Stimulated activated CD4-positive, alpha-beta T cell treated with anti-CD3 and anti-CD28 coated beads, Interleukin-15, amount 100 ng/mL, for 1 hour (primary cell): ENCODE measurements around the gene TUBD1.
"Not testable (repeated sequence)": the region's sequence is repeated elsewhere in the genome, so short reads cannot be mapped to it uniquely, and the experiment has no call there.

Source experiments
- DNase-seq, 2 donors: peaks; one replicate each; pipeline ENCODE4 v3.0.0-alpha.2; 2020; ENCODE audit warnings: low read depth in 1 of 2, low spot score in 1 of 2

TUBD1 gene

GRCh38 chr17:59845595-59846393 lies 46.9 kb downstream of the TUBD1 start:
- DNase-seq = no peak

DNA sequence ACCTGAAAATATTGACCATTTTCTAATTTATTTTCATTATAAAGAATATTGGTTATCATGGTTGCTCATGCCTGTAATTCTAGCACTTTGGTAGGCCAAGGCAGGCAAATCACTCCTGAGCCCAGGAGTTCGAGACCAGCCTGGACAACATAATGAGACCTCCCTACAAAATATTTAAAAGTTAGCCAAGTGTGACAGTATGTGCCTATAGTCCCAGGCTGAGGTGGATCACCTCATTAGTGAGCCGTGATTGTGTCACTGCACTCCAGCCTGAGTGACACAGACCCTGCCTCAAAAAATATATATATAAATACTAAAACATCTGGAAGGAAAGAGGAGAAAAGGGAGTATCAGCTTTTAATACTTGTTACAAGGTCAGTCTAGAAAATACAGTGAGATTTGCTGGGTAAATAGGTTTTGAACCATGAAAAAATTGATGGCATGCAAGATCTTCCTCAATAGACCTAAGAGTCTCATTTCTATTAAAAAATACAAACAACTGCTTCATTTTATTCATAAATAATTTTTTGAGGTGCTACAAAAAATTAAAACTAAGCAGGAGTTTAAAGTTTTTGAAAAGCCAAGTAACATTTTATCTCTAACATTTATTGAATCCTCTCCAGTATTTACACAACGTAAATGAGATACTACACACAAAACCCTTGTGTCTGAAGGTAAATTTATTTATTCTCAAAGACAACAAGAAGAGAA lies 47.7 kb downstream of the TUBD1 start:
- DNase-seq = no peak

DNA sequence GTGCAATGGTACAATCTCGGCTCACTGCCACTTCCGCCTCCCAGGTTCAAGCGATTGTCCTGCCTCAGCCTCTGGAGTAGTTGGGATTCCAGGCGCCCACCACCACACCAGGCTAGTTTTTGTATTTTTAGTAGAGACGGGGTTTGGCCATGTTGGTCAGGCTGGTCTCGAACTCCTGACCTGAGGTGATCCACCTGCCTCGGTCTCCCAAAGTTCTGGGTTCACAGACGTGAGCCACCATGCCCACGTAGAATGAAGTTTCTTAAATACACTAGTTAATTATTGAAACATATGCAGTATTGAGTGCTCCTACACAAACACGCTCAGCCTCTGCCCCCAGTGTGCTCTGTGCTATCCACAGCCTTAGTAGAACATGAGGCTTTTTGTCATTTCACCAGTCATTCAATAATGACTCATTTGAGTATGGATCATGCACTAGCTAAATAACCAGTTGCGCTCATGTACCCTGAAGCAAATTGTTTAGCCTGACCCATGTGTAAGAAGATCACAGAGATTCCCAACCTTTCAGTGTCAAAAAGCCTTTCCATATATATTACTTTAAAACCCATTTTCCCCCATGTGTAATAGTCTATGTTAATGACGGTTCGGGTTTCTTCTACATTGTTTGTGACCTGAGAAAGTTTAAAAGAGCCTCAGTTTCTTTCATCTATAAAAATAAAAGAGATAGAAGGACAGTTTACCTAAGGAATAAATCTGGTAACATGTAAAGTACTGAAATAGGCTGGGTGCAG lies 49.7 kb downstream of the TUBD1 start:
- peak; percentile 43 to 50 for DNase-seq

DNA sequence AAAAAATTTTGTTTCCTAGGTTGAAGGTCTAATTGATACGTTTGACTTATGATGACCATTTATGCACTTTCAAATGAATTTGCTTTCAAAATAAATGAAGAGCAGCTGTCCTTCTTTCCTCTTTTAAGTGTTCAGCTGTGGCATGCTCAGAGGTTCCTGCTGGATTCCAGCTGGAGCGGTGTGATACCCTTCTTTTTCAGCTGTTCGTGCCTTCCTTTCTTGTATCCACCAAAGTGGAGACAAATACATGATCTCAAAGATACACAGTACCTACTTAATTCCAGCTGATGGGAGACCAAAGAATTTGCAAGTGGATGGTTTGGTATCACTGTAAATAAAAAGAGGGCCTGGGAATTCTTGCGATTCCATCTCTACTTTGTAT lies 50.9 kb downstream of the TUBD1 start:
- DNase-seq = not testable (repeated sequence)

DNA sequence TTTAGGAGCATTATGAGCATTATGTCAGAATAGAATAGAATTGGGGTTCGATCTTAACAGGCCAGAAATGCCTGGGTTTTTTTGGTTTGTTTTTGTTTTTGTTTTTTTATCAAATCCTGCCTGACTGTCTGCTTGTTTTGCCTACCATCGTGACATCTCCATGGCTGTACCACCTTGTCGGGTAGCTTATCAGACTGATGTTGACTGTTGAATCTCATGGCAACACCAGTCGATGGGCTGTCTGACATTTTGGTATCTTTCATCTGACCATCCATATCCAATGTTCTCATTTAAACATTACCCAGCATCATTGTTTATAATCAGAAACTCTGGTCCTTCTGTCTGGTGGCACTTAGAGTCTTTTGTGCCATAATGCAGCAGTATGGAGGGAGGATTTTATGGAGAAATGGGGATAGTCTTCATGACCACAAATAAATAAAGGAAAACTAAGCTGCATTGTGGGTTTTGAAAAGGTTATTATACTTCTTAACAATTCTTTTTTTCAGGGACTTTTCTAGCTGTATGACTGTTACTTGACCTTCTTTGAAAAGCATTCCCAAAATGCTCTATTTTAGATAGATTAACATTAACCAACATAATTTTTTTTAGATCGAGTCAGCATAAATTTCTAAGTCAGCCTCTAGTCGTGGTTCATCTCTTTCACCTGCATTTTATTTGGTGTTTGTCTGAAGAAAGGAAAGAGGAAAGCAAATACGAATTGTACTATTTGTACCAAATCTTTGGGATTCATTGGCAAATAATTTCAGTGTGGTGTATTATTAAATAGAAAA lies 51.5 kb downstream of the TUBD1 start:
- DNase-seq = not testable (repeated sequence)

DNA sequence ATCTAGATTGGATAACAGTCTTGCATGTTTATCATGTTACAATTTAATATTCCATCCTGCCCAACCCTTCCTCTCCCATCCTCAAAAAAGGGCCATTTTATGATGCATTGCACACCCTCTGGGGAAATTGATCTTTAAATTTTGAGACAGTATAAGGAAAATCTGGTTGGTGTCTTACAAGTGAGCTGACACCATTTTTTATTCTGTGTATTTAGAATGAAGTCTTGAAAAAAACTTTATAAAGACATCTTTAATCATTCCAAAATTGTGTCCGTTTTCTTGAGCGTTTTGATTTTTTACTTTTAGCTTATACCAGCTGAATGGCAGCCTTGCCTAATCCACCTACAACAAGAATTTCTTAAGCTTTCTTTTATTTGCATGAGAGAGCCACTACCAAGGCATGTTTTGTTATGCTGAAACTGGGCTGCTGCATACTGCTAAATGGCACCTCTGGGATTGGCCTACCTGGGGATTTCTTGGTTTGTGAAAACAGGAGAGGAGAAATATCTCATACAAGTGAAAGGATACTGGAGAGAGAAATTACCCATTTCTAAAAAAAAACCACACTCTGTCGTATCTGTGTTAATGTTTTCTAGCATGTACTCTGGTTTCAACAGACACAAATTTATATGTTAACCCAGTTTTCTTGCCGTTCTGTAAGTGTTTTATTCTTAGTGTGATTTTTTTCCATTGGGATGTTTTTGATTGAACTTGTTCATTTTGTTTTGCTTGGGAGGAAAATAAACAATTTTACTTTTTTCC lies 52.2 kb downstream of the TUBD1 start:
- no peak for DNase-seq

DNA sequence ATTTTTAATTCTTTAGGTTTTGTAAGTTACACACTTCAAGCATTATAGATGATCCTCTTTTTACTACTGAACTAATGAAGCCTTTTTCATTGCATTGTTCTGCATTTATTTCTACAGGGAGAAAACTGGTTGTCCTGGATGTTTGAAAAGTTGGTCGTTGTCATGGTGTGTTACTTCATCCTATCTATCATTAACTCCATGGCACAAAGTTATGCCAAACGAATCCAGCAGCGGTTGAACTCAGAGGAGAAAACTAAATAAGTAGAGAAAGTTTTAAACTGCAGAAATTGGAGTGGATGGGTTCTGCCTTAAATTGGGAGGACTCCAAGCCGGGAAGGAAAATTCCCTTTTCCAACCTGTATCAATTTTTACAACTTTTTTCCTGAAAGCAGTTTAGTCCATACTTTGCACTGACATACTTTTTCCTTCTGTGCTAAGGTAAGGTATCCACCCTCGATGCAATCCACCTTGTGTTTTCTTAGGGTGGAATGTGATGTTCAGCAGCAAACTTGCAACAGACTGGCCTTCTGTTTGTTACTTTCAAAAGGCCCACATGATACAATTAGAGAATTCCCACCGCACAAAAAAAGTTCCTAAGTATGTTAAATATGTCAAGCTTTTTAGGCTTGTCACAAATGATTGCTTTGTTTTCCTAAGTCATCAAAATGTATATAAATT lies 53.0 kb downstream of the TUBD1 start:
- DNase-seq = no peak

- DNase-seq = no peak
These were observed 54.5 kb downstream of the TUBD1 start for GRCh38 chr17:59838052-59838916.

DNA sequence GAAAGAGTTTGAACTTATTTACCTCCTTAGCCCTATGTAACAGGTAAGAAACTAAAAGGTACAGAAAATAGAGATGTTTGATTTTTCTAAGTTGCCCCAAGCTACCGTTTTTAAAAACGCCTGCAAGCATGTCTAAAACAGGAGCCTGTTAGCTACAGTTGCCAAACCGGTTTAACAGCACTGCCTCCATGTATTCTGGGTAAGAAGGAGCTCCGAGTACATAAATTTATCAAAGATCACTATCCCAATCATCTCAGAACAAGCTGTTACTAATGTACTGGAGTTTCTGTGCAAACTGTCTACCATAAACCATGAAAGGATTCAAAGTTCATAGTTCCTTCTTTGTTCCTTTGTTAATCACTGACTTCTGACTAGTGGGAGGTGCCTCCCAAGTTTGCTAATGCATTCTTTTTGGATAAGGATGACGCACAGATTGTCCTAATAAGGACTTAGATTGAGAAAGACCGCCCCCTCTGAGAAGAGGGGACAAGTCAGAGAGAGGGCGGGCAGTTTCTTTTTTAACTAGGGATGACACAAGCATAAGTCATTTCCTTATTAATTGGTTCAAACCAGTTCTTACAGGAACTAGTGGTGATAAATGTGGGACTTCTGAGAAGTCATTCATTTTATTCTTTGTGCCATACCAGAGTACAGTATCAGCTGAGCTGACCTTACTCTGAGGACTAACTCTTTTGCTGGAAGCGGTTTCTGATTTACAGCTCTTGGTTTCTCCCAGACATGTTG lies 55.3 kb downstream of the TUBD1 start:
- no peak for DNase-seq

GRCh38 chr17:59832883-59833379 lies 59.8 kb downstream of the TUBD1 start:
- no peak for DNase-seq

- DNase-seq = no peak
These were observed 61.8 kb downstream of the TUBD1 start for GRCh38 chr17:59830846-59831486.

- no peak for DNase-seq
These were observed 62.6 kb downstream of the TUBD1 start for GRCh38 chr17:59830007-59830630.

GRCh38 chr17:59829217-59830006 lies 63.3 kb downstream of the TUBD1 start:
- no peak for DNase-seq

GRCh38 chr17:59828819-59829216 lies 63.9 kb downstream of the TUBD1 start:
- DNase-seq = not testable (repeated sequence)

- DNase-seq = no peak
These were observed 64.3 kb downstream of the TUBD1 start for GRCh38 chr17:59828478-59828760.

DNA sequence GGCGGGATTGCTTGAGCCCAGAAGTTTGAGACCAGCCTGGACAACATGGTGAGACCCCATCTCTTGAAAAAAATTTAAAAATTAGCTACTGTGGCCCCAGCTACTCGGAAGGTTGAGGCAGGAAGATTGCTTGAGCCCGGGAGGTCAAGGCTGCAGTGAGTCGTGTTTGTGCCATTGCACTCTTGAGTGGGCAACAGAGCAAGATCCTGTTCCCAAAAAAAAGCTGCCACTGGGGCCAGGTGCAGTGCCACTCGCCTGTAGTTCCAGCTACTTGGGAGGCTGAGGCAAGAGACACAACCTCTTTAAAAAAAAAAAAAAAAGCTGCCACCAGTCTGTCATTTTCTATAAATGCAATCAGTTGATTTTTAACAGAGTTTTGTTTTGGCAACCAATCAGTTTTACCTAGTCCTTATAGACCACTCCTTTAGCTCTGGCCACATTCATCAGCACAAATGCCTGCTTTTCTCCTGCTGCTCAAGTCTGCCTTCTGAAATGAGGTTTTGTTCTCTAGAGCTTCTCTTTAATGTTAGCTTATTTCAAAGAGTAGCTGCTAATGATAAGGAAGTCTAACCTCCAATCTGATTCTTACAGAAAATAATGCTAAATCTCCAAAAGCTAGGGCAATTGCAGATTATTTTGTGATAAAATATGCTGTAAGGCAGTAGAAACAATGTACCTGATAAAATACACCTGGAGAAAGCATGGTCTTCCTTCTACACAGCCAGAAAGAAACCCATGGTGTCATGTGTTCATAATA lies 64.8 kb downstream of the TUBD1 start:
- no peak for DNase-seq
